HG02852 (cell line): ENCODE measurements around the gene KRTAP13-4.

Experiments used
- ATAC-seq: cut with Tn5 transposase; IDR thresholded peaks from one replicate; pipeline ENCODE4 v1.9.1; 2021; ENCODE audit warnings: mild to moderate bottlenecking, moderate library complexity; ENCODE audit not compliant: unreplicated experiment

Gene KRTAP13-4, protein sequence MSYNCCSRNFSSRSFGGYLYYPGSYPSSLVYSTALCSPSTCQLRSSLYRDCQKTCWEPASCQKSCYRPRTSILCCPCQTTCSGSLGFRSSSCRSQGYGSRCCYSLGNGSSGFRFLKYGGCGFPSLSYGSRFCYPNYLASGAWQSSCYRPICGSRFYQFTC

DNA sequence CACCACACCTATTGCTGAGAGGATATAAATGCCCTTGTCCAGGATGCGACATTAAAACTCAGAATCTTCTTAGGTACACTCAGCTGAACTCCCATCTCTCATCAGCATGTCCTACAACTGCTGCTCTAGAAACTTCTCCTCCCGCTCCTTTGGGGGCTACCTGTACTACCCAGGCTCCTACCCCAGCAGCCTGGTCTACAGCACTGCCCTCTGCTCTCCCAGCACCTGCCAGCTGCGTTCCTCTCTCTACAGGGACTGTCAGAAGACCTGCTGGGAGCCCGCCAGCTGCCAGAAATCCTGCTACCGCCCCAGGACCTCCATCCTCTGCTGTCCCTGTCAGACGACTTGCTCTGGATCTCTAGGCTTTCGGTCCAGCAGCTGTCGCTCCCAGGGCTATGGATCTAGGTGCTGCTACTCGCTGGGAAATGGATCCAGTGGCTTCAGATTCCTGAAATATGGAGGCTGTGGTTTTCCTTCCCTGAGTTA is at the start of gene KRTAP13-4:
KRTAP13-4 (plus strand) TSS at position 51 of the 486 bp plus-strand sequence; CDS start at position 107, 56 bp downstream.
- ATAC-seq: no peak

DNA sequence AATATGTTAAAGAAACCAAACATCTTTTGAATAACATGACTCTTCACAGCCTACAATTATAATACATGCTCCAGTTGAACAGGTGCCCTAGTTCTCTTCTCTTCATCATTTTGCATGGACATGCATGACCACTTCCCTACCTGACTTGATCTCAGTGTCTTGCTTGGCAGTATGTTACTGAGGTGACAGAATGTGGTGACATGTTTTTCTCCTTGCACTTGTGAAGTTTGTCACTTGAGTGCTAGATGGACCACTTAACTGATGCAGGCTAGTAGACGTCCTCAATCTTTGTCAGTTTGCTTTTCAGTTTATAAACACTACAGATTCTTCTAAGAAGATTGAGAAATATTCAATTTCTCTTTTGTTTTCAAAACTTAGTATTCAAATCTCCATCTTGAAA is 47.8 kb upstream of the KRTAP13-4 start:
- no peak for ATAC-seq

DNA sequence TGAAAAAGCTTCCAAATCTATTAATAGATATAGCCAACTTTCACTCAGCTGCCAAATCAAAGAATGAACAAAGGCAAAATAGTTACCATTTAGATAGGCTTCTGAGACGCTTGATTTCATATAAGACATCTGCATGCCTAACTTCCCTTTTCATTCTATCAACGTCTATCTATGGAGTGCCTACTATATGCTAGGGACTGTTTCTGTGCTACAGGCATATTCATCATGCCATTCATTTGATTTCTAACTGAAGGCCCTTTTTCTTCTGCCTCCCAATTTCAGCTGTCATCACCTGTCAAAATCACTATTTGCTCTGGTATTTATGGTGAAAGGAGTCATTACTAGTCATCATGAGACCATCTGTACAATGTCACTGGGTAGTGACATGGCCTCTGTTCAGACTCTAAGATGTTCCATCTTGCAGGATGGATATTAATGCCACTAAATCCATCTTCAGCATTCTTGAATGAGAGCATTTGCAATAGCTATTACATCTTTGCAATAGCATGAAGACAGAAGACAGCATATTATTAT is 38.5 kb upstream of the KRTAP13-4 start:
- no peak for ATAC-seq

DNA sequence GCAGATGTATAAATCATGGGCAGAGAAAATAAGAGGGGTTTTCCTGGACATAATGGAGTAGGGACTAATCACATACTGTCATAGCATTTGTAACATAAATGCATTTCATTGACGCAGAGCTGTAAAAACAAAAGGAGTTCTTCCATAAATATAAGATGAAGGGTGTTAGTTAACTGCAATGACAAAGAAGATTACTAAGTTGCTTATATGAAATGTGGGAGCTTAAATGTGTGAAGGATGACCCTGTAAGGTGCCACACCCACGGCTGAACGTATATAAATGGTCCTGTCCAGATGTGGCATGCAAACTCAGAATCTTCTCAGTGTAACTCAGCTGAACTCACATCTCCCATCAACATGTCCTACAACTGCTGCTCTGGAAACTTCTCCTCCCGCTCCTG is 34.3 kb upstream of the KRTAP13-4 start, which contains the start of gene KRTAP13-1:
KRTAP13-1 (plus strand) TSS at position 301 of the 400 bp plus-strand sequence; CDS start at position 357, 56 bp downstream.
- ATAC-seq: no peak

DNA sequence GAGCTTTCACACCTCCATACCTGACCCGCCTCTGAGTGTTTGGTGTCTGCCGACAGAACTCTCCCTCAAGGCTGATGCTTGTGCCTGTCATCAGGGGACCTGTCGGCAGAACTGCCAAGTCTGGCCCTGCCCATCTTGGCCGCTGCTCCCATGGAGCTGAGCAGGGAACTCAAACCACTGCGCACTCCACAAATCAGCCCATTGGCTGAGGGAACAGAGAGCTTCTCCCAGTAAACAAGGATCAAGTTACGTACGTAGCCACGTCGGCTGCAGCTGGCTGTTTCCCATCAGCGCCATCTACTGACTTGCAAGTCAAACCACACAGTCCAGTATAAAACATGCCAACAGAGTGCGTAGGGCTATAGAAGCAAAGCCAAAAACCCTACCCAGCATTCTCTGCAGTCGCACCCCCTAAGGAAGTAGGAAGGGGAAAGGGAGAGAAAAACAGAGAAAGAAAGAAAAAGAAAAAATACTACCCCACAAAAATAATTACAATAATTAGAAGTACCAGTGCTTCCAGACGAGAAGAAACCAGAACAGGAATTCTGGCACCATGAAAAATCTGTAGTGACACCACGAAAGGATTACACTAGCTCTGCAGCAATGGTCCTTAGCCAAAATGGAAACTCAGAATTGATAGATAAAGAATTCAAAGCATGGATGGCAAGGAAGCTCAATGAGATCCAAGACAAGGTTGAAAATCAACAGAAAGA is 21.1 kb upstream of the KRTAP13-4 start:
- ATAC-seq: no peak

DNA sequence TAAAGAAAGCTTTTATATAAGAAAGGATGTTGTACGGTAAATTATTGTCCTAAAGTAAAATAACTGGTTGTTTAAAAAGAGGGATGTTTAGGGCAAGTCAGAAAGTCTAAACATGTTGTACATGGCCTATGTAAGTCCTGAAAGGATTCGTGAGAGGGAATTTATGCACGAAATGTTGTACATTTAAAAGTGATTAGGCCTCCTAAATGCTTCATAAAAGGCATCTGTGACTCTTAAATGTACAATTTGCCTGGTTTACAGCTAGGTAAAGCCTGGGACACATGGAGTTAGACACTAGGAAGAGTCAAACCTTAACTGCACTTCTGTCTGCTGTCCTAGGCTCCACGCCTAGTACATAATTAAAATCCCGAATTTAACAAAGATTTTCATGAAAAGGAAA is 14.0 kb upstream of the KRTAP13-4 start:
- ATAC-seq: no peak

DNA sequence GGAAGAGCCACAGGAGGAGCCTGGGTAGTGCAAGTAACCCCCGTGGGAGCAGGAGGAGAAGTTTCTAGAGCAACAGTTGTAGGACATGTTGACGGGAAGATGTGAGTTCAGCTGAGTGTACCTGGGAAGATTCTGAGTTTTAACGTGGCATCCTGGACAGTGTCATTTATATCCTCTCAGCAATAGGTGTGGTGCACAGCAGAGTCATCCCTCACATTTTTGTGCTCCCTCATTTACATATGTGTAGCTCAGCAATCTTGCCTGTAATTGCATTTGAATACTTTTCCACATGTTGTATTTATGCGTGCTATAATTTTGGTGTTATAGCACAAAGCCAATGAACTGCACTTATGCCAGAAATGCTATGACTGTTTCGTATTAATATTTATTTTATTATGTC is 4.2 kb upstream of the KRTAP13-4 start, which contains the start of gene KRTAP13-3:
KRTAP13-3 (minus strand) TSS at position 101 of the 400 bp plus-strand sequence; CDS start at position 87, 14 bp downstream.
- ATAC-seq: no peak

DNA sequence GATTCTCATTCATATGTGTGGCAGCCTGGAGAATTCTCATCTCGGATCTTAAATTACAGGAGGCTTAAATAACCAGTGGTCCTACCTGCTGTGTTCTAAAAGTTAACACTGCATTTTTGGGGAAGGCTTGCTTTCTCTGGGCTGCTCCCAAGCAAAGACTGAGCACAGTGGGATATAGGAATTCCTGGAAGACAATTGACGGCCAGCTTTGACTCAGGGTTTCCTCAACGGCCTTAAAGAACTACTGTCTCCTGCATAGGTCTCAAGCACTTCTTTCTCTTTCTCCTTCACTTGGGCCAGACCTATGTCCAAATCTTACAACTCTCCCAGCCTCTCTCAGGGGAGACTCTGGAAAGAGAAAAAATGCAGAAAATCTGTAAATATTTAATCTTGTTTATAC is 3.3 kb upstream of the KRTAP13-4 start:
- no peak for ATAC-seq

DNA sequence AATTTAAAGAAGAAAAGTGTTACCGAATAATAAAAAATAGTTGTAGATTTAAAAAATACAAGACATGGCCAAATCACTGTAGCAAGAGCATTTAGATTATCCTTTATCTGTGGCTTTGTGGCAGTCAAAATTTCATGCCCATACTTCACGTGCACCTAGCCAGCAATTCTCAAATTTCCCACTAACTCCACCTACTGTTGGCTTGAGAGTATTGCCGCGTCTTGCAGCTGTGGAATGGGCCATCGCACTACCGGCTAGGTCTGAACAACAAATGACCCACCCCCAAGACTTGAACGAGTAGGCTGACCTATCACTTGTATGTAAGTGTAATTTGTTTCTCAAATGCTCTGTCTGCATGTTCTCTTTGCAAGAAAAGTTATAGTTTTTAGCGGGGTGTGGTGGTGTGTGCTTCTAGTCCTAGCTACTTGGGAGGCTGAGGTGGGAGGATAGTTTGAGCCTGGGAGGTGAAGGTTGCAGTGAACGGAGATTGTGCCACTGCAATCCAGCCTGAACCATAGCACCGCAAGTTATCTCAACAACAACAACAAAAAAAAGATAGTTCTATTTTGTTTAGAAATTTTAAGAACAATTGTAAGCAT is 4.1 kb downstream of the KRTAP13-4 start:
- peak; percentile 51 for ATAC-seq

DNA sequence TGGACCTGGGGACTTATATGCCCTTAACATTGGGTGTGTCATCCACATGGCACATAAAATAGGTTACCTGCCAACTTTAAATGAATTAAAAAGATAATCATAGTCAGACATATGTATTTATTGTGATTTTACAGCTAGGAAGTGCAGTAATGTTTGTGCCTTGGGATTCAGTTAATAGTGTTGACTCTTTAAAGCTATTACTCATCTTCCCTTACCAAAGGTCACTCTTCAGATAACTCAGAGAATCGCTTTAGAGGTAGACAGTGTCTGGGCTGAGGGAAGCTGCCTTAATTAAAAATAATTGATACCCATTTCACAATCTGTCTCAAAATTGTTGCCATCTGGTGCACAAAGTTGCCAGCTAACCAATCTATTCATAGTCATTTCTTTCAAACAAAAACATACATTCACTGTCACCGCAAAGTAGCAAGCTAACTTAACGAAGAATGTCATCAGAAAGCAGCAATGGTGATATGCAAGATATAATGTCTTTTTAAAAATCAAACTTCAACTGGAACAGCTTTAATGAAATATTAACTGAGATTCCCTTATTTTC is 7.1 kb downstream of the KRTAP13-4 start:
- no peak for ATAC-seq

DNA sequence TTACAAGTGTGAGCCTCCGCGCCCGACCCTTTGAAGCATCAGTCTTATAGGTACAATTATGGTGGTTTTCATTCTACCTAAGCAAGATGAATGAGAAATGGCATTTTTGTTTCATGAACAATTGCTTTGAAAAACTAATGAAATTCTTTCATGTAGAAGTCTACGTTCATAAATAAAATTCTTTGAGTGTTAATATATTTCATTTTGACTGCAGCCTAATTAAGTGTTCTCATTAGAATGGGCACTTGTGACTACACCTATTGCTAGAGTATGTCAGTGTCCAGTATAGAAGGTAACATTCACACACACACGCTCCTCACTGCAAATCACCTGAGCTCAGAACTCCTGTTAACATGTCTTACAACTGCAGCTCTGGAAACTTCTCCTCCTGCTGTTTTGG is 10.0 kb downstream of the KRTAP13-4 start, which contains the start of gene KRTAP15-1:
KRTAP15-1 (plus strand) TSS at position 301 of the 400 bp plus-strand sequence; CDS start at position 354, 53 bp downstream.
- no peak for ATAC-seq

DNA sequence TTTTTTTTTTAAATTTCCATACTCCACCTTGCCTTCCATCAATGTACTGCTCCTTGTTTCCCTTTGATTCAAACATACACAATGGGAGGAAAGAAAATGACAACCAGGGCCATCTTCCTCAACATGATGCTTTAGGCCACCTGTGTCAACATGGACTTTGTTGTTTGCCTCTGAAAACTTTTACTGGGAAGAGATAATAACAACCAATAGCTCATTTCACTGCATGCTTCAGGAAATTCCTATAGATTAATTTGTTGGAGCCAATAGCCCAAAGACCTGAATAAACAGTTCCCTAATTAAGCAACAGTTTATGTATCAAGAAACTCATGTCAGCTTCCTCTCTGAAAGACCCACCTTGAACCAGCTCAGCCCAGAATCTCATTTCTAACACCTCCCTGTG is 13.2 kb downstream of the KRTAP13-4 start:
- no peak for ATAC-seq

DNA sequence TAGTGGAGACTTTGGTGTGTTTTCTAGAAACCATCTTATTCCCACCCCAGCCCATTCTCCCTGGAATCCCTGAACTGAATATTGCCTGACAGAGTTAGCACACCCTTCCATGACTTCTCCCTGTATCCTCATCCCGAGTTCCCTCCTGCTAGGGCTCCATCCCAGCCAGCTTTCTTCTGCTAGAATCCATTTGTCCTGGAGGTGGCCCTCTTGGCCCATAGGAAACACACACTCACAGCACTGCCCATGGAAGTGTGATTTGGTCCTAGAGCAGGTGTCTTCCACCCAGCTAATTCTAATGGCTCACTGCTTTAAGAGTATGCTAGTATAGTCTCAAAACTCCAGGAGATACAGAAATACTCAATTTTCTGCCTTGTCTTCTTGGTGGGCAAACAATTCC is 14.2 kb downstream of the KRTAP13-4 start:
- ATAC-seq: no peak

DNA sequence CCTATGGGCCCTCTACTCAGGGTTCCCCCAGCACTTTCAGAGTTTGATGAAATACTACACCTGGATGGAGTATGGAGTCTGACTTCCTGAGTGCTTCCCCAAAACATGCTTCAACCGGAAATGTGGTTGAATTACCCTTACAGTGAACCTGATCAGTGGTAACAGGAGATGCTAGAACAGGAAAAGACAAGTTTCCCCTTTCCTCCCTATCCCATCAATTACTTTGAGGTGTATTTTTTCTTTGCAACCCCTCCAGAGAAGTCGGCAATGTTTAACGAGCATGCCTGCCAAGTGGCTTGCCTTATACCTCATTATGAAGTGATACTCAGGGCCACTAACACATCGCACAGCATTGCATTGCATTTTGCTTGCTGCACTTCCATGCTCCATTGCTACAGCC is 17.0 kb downstream of the KRTAP13-4 start:
- no peak for ATAC-seq

DNA sequence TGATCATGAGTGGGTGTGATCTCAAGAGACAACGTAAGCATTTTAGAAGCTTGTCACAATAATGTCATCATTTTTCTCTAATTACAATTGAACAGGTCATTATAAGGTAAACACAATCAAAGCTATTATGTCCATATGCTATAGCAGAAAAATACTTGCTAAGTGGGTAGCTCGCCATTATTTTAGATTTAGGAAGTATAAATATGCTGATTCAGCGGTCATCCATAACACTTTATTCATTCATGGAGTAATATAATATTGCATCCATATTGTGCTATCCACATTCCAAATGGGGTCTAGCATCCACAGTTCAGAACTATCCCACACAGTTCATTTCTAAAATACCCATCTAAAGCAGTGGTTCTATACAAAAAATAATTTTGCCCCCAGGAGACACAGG is 18.5 kb downstream of the KRTAP13-4 start:
- no peak for ATAC-seq

DNA sequence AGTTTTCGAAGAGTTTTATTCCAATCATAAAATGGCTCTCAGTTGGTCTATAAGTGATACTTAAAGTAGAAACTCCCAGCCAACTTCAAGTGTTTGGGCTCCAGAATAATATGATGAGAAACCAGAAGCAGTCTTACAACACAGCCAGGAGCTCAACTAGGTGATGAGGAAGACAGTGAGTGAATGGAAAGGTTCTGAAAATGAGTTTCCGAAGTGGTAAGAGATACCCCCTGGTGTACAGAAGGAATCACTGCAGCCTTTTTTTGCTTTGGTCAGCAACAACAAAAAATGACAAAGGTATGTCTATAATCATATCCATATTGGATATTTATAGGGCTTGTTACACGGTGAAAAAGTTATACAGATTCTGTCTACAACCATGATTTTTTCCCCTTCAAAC is 33.7 kb downstream of the KRTAP13-4 start:
- no peak for ATAC-seq

DNA sequence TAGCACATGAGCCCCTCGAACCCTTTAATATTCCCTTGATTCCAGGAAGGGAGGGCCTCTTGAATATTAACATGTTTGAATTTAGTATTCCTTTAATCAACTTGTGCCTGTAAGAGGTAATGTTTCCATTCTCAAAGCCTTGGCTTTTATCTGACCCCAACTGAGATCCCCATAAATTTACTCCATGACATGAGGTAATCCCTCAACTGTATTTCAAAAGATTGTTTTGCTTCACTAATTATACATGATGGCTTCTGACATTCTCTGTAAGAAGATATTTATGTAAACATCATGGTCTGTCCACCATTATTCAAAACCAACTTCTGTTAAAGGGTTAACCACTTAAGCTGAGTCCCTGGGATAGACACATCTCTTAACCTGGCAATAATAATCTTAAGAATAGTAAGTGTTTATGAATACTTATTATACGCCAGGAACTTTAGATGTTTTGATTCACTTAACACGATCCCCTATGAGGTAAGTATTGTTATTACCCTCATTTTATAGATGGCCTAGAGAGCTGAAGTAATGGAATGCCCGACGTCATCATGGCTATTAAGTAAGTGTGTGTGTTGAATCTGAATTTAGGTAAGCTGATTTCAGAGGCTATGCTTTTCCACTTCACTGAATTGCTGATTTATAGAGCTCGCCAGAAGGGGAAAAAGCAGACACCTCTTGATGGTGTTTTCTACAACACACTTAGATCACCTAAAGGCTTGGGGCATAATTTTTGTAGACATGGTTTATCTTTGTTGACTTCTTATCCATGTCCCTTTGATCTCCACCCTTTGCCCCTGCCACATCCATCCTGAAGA is 39.1 kb downstream of the KRTAP13-4 start:
- ATAC-seq: no peak

DNA sequence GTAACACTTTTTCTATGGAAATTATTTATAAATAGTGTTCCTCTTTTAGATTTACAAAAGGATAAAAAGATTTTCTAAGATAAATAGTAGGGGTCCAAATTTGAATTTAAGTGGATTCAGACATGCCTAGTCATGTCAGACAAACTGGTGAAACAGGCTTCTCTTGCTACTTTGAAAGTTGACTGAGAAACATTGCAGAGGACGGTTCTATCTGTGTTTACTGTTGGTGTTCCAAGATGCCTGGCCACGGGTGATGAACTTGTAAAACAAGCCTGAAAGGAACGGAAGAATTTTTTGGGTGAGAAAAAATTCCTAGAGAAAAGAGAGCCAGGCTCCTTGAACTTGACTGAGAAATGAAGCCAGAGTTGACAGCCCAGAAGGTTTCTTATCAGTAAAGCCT is 48.0 kb downstream of the KRTAP13-4 start:
- ATAC-seq: no peak

DNA sequence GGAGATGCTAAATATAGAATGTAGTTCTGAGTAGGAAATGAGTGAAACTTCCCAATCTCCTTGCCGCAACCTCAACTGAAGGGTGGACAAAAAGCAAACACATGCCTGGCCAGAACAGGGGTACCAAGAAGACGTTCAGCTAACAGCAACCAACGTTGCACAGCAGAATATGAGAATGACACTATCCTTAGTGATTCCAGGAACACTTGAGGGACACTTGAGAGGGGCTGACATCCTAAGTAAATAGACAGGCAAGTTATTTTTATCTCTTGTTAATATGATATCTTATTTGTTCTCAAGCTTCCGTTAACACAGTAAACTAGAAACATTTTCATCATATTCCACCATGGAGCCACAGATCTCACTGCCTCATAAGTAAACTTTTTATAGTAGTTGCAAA is 49.2 kb downstream of the KRTAP13-4 start:
- no peak for ATAC-seq

DNA sequence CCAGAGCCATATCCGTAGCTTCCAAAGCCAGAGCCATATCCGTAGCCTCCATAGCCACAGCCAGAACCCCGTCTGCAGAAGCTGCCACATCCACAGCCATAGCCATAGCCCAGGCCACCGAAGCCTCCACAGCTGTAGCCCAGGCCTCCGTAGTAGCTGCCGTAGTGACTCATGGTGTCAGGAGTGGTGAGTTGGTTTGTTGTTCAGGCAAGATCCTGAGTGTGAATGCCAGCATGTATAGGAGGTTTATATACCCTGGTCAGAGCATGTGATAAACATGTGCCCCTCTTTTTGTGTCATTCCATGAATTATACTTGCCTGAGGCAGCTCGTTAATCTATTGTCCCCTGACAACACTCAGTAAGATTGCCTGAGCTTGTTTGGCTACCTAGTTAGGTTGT is 50.1 kb downstream of the KRTAP13-4 start, which contains the start of gene KRTAP19-1:
KRTAP19-1 (minus strand) TSS at position 223 of the 400 bp plus-strand sequence; CDS start at position 173, 50 bp downstream.
- ATAC-seq: no peak
